Measurements from ENCODE around the gene AIPL1.

AIPL1 gene

GRCh38 chr17:6429266-6429665, 5.7 kb downstream of the AIPL1 start:
- no peaks in the 10 kb centered on the region for H3F3A ChIP-seq (ENCODE audit: insufficient read depth)

GRCh38 chr17:6428207-6428965, 6.5 kb downstream of the AIPL1 start:
- Histone ChIP-seq H4K20me1 (ENCODE audit: low read depth, low read length) (no peaks in the 10 kb centered on the region), H3K4me2 (ENCODE audit: low read depth, low read length, poor library complexity, severe bottlenecking) (no peak overlapping the region), H2AFZ (ENCODE audit: low read depth, low read length, severe bottlenecking) (no peak overlapping the region), H3F3A (ENCODE audit: insufficient read depth) (no peaks in the 10 kb centered on the region), H3K27me3 (ENCODE audit: low read length) (no peaks in the 10 kb centered on the region), H3K27ac (ENCODE audit: low read depth, low read length) (no peak overlapping the region), H3K79me2 (ENCODE audit: insufficient read depth, low read length) (no peaks in the 10 kb centered on the region), H3K9ac (ENCODE audit: low read length) (no peak overlapping the region), H3K9me3 (ENCODE audit: insufficient read depth, low read length) (peaks cover 6% of the 10 kb centered on the region; the same call in 1 of the 2 replicates), H3K4me3 (ENCODE audit: insufficient read depth, low read length, poor library complexity, severe bottlenecking) (no peak overlapping the region), H3K9me2 (replicated peaks; ENCODE audit: insufficient read depth, low read length) (no peaks in the 10 kb centered on the region), H3K36me3 (ENCODE audit: low read length) (no peaks in the 10 kb centered on the region)
- TF ChIP-seq CTCF (IDR thresholded peaks at IDR 0.05; ENCODE audit: insufficient read depth, low read length, poor library complexity, severe bottlenecking) (no peak), EZH2phosphoT487 (conservative IDR thresholded peaks at IDR 0.05; ENCODE audit: low read length) (no peak)

More at GRCh38 chr17:6429266-6429665, 5.7 kb downstream of the AIPL1 start:
- TF ChIP-seq CTCF (IDR thresholded peaks at IDR 0.05; ENCODE audit: insufficient read depth, low read length, poor library complexity, severe bottlenecking), result no peak
- TF ChIP-seq EZH2phosphoT487 (conservative IDR thresholded peaks at IDR 0.05; ENCODE audit: low read length), result no peak
- no peaks in the 10 kb centered on the region for H3K9me2 ChIP-seq (replicated peaks; ENCODE audit: insufficient read depth, low read length)
- H3K9me3 ChIP-seq (ENCODE audit: insufficient read depth, low read length), result peaks cover 6% of the 10 kb centered on the region; the same call in 1 of the 2 replicates
- H3K27ac ChIP-seq (ENCODE audit: low read depth, low read length), result no peak overlapping the region
- no peak overlapping the region for H3K4me3 ChIP-seq (ENCODE audit: insufficient read depth, low read length, poor library complexity, severe bottlenecking)
- no peaks in the 10 kb centered on the region for H3K79me2 ChIP-seq (ENCODE audit: insufficient read depth, low read length)
- H3K36me3 ChIP-seq (ENCODE audit: low read length), result no peaks in the 10 kb centered on the region
- no peaks in the 10 kb centered on the region for H4K20me1 ChIP-seq (ENCODE audit: low read depth, low read length)
- H3K9ac ChIP-seq (ENCODE audit: low read length), result no peak overlapping the region
- H3K27me3 ChIP-seq (ENCODE audit: low read length), result no peaks in the 10 kb centered on the region
- no peak overlapping the region for H3K4me2 ChIP-seq (ENCODE audit: low read depth, low read length, poor library complexity, severe bottlenecking)
- no peak overlapping the region for H2AFZ ChIP-seq (ENCODE audit: low read depth, low read length, severe bottlenecking)

GRCh38 chr17:6427279-6427781, 7.6 kb downstream of the AIPL1 start:
- no peak overlapping the region for H3K4me3 ChIP-seq (ENCODE audit: insufficient read depth, low read length, poor library complexity, severe bottlenecking)
- no peaks in the 10 kb centered on the region for H3K36me3 ChIP-seq (ENCODE audit: low read length)
- H3F3A ChIP-seq (ENCODE audit: insufficient read depth), result no peaks in the 10 kb centered on the region
- H3K9ac ChIP-seq (ENCODE audit: low read length), result no peak overlapping the region
- H3K9me3 ChIP-seq (ENCODE audit: insufficient read depth, low read length), result peaks cover 6% of the 10 kb centered on the region; the same call in 1 of the 2 replicates
- no peaks in the 10 kb centered on the region for H3K79me2 ChIP-seq (ENCODE audit: insufficient read depth, low read length)
- H3K9me2 ChIP-seq (replicated peaks; ENCODE audit: insufficient read depth, low read length), result no peaks in the 10 kb centered on the region
- H4K20me1 ChIP-seq (ENCODE audit: low read depth, low read length), result no peaks in the 10 kb centered on the region
- TF ChIP-seq EZH2phosphoT487 (conservative IDR thresholded peaks at IDR 0.05; ENCODE audit: low read length), result no peak
- TF ChIP-seq CTCF (IDR thresholded peaks at IDR 0.05; ENCODE audit: insufficient read depth, low read length, poor library complexity, severe bottlenecking), result no peak
- H2AFZ ChIP-seq (ENCODE audit: low read depth, low read length, severe bottlenecking), result no peak overlapping the region
- H3K27ac ChIP-seq (ENCODE audit: low read depth, low read length), result no peak overlapping the region
- no peak overlapping the region for H3K4me2 ChIP-seq (ENCODE audit: low read depth, low read length, poor library complexity, severe bottlenecking)
- no peaks in the 10 kb centered on the region for H3K27me3 ChIP-seq (ENCODE audit: low read length)
